HG02642 (cell line): ENCODE measurements around the gene TRIM59.

ENCODE experiments used
- ATAC-seq: cut with Tn5 transposase; IDR thresholded peaks from one replicate; pipeline ENCODE4 v1.9.1; 2021; ENCODE audit warnings: mild to moderate bottlenecking; ENCODE audit not compliant: unreplicated experiment, poor library complexity

The TRIM59 gene

DNA sequence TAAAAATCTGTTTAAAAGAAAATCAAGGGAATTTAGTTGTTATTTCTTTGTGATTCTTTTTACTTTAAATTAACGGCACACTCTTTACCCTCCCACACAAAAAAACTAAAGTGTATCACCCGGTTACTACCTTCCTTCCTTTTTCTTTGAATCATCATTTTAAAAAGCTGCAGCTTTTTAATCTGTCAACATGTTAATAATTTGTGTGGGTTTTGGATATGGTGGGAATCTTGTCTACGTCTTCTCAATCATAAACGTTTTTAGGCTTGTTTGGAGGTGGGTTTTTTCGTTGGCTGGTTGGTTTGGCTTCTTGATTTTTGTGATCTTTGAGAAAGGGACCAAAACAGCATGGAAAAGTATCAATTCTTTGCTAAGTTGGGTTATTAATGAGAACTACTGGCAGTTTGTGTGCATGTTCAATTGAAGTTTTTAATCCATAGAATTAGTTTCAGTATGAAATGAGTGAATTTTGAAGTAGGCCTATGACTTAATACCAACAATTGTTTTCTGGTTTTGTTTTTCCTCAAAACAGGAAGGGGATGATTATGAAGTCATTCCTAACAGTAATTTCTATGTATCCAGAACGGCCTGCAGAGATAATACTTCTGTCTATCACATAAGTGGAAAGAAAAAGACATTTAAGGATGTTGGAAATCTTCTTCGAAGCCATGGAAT lies 45.7 kb downstream of the TRIM59 start:
- no peak for ATAC-seq

GRCh38 chr3:160403028-160403545 lies 46.5 kb downstream of the TRIM59 start:
- ATAC-seq, result no peak

GRCh38 chr3:160402221-160403027 lies 47.2 kb downstream of the TRIM59 start:
- ATAC-seq, result no peak

- no peak for ATAC-seq
These were observed 48.1 kb downstream of the TRIM59 start for GRCh38 chr3:160401291-160402095.

DNA sequence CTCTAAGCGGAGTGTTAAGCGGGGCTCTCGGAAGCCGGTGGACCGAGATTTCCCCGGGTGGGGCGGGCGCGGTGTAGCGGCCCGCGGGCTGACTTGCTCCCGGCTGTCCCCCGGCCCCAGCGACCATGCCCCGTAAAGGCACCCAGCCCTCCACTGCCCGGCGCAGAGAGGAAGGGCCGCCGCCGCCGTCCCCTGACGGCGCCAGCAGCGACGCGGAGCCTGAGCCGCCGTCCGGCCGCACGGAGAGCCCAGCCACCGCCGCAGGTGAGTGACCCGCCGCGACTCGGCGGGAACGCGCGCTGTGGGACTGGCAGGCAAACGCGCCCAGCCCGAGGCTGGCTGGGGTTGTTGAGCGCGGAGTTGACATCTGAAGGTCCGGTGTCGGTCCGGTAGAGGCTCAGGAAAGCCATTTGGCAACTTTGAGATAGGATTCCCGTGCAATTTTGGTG lies 48.9 kb downstream of the TRIM59 start:
- peak; percentile 19 for ATAC-seq

DNA sequence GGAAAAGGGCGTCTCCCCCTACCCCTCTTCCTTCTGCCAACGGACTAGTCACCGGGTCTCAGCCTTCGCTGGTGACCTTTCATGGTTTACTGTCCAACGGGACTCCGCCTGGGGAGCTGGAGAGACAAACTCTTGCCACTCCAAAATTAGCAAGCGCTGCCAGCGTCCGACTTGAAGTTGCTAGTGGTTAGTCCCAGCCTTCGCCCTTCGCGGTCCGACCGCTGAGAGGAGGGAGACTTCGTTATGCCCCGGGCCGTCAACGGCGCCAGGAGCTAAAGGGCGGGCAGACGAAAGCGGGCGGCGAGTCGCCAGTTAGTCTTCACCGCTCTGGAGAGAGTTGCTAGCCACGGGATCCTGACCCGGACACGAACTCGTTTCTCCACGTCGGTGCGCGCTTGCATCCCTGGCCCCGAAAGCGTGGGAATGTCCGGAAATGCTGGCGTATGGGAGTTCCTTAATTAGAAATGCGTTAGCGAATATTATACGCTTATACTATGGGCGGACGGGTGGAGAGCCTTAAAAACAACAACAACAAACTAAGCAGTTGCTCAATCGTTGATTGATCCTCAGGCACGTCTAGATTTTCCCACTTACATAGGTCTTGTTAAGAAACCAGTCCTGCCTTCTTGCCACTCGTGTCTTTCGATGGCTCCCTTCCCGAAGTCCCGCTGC lies 49.4 kb downstream of the TRIM59 start:
- peak; percentile 19 for ATAC-seq

DNA sequence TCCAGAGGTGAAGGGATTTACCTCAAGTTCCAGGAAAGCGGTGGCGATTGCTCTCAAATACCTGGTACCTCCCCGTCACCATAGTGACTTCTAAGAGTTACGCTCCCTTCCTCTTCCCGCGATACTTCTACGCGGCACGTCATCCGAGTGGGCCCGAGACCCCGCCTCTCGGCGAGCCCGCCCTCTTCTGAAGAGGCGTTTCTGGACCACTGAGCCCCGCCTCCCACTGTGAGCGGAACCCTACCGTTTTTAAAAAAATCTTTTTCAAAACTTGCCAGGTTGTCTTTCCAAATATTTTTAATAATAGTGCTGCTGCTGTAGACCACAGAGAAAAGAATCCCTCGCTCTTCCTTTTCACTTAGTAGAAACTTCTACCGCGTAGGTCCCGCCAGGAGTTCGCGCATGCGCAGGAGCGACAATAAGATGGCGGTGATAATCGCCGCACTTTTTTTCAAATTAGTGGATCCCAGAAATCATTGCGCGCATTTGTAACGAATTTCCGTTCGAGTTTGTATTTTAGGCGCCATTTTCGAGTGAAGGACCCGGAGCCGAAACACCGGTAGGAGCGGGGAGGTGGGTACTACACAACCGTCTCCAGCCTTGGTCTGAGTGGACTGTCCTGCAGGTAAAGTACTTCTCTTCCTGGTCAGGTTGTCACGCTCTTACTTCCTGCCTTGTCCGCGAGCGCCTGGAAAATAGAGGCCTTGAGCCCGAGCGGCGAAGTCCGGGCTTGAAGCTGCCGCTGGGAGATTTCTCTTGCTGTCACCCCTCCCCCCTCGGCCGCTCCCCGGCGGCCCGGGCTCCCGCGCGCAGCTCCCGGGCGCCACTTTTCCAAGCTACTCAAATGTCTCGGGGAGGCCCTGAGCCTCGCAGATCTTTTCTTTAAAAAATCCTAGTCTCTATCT lies 50.2 kb downstream of the TRIM59 start, which contains the start of the genes IFT80 and SMC4:
Gene IFT80, minus strand, starts transcription at position 101 of the 905 bp plus-strand sequence. CDS start 14,625 bp downstream, outside the sequence.
Gene SMC4, plus strand, starts transcription at position 526 of the 905 bp plus-strand sequence. CDS start 1,177 bp downstream, outside the sequence.
- peak; percentile 93 for ATAC-seq

DNA sequence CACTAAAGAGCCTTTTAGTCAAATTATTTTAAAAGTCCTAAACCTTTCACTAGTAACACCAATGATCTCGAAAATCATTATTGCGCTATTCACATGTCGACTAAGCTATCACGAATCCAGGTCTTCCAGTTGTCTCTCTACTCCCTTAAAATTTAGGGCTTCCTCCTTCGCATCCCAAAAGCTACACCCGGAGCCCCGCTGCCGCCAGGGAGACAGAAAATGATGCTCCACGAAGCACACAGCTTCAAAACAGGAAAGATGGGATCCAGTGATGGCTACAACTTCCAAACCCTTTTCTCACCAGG lies 50.8 kb downstream of the TRIM59 start:
- ATAC-seq, result peak; percentile 5

DNA sequence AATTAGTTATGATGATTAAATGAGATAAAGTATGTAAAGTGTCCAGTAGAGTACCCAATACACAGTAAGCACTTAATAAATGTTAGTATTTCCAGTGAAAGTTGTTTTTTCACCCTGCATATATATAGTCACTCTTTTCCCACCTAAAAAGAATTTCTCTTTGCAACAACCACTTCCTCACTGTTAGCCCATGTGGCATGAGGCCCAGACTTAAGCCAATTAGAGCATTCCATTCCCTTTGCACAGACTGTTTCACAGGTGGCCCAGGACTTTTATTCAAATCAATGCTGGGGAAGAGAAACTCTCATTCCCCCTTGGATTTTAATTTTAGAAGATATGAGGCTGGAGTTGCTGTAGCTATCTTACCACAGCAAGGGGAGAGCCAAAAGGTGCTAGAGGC lies 54.3 kb downstream of the TRIM59 start:
- ATAC-seq, result no peak

- ATAC-seq, result no peak
These were observed 55.6 kb downstream of the TRIM59 start for GRCh38 chr3:160394009-160394392.

DNA sequence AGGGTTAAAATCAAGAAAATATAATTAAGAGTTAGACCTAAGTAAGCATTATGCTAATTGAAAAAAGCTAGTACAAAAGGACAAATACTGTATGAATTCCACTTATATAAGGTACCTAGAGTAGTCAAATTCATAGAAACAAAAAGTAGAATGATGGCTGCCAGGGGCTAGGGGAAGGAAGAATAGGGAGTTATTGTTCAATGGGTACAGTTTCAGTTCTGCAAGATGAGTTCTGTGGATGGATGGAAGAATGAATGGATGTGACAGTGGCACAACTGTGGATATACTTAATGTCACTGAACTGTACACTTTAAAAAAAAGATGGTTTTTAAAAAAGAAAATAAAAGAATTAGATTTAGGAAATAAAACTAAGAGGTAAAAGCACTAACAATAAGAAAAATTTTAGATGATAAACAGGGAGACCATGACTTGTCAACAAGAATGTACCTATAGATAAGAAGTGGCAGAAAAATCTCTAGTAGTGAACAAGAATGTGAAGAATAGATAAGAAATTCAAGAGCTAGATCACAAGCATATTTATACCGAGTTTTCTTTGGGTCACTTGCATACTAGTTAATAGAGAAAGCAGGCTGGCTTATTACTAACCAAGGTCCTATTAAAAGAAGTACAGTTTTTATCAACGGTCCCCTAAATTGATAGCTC lies 56.1 kb downstream of the TRIM59 start:
- ATAC-seq, result no peak

DNA sequence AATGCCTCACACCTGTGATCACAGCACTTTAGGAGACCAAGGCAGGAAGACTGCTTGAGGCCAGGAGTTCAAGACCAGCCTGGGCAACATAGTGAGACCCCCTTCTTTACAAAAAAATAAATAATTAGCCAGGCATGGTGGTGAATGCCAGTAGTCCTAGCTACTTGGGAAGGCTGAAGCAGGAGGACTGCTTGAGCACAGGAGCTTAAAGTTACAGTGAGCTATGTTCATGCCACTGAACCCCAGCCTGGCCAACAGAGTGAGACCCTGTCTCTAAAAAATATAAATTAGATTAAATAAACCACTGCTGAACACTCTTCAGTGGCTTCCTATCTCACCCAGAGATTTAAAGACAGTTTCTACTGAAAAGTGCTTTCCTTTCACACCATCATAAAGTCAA lies 56.8 kb downstream of the TRIM59 start:
- ATAC-seq, result no peak

GRCh38 chr3:160390565-160391138 lies 58.9 kb downstream of the TRIM59 start:
- no peak for ATAC-seq
